MG63 (cell line): ENCODE results near the gene ULBP2. TPM values are rescaled to one million over a fixed set of nuclear protein-coding genes. Genes with fewer than 3 reads are reported as not detected.
"Not testable (repeated sequence)": the region's sequence is repeated elsewhere in the genome, so short reads cannot be mapped to it uniquely, and the experiment has no call there.

Experiments used
- DNase-seq: peaks from one replicate; pipeline ENCODE4 v3.0.0-alpha.2; 2020
- H3K27me3 ChIP-seq: fragments of 250-450 bp; sonication (Bioruptor Pico); 2 replicates; pipeline ENCODE4 v1.5.1; 2020; ENCODE audit warnings: mild to moderate bottlenecking, moderate library complexity
- H3K36me3 ChIP-seq: fragments of 250-450 bp; sonication (Bioruptor Pico); 2 replicates; pipeline ENCODE4 v1.5.1; 2020; ENCODE audit warnings: mild to moderate bottlenecking, moderate library complexity
- H3K4me3 ChIP-seq: fragments of 250-450 bp; sonication (Bioruptor Pico); 2 replicates; pipeline ENCODE4 v1.5.1; 2020; ENCODE audit warnings: mild to moderate bottlenecking, moderate library complexity
- H3K9me3 ChIP-seq: fragments of 250-450 bp; sonication (Bioruptor Pico); 2 replicates; pipeline ENCODE4 v1.5.1; 2020; ENCODE audit warnings: mild to moderate bottlenecking, moderate library complexity
- total RNA-seq: library from RNA; depleted of rRNA; stranded (reverse); fragments of >200 nt; shearing (Covaris generic); gene quantifications from 2 replicates; pipeline ENCODE4 v1.2.3, GENCODE V29; 2014; ENCODE audit warnings: low replicate concordance; rRNA removed

ULBP2 gene
- total RNA-seq, 1 experiment from 2014 or later: 7.4 TPM

GRCh38 chr6:149991472-149991795 lies 49.6 kb downstream of the ULBP2 start:
- peaks cover 60% of the 10 kb centered on the region for H3K27me3 ChIP-seq
- H3K36me3 ChIP-seq, H3K9me3 ChIP-seq, DNase-seq, H3K4me3 ChIP-seq: not testable (repeated sequence)

GRCh38 chr6:149991838-149992237 lies 50.0 kb downstream of the ULBP2 start:
- H3K27me3 ChIP-seq: peaks cover 57% of the 10 kb centered on the region
- no peaks in the 10 kb centered on the region for H3K36me3 ChIP-seq
- no peak for DNase-seq
- H3K9me3 ChIP-seq: peaks cover 9% of the 10 kb centered on the region; the same call in 1 of the 2 replicates
- no peak overlapping the region for H3K4me3 ChIP-seq

DNA sequence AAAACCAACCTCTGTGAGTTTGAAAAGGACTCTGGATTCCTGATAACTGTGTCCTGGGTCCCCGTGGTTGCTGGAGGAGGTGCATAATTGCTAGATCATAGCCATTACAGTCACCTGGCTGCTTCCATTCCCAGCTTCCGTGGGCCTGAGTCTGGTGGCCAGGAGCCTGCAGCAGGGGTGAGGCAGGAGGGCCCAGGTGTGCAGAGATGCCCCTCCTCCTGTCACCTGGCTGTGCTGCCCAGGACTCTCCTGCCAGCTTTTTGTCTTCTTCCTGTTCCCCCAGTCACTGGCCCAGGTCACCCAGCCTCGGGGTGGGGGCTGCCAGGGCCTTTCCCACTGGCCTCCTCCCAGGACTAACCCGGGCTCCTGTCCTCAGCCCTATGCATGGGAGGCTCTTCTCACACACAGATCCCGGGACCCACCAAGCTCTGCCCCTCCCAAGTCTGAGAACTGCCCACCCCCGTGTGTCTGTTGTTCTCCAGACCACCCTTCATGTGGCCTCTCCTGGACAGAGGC lies 53.5 kb downstream of the ULBP2 start:
- Histone ChIP-seq H3K36me3 (no peaks in the 10 kb centered on the region), H3K4me3 (no peak overlapping the region), H3K27me3 (peaks cover 25% of the 10 kb centered on the region), H3K9me3 (no peaks in the 10 kb centered on the region)
- no peak for DNase-seq

DNA sequence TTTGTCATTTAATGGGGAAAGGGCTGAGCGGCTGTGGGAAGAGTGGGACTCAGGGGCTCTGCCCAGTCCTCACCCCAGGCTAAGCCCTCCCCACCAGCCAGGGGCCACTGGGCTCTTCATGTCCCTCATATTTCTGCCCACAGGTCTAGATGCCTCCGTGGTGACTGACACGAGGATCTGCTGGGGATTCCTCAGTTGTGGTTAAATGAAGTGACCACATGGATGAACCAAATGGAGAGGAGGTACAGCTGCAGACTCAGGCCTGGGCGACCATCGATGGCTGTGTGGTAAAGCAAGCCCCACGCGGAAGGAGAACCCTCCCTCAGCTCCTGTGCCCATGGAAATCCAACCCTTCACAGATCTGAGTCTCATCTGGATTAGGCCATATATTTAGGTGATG lies 54.2 kb downstream of the ULBP2 start:
- Histone ChIP-seq H3K9me3 (no peaks in the 10 kb centered on the region), H3K36me3 (no peaks in the 10 kb centered on the region), H3K27me3 (peaks cover 18% of the 10 kb centered on the region), H3K4me3 (no peak overlapping the region)
- no peak for DNase-seq

Other genes with a start within 250 kb of the ULBP2 start
- 10.3 and 12.9 TPM in 2 replicates for gene LATS1, start 223.9 kb upstream of the ULBP2 start, total RNA-seq
- gene NUP43, start 195.5 kb upstream of the ULBP2 start, total RNA-seq: 24.5 and 53.9 TPM in 2 replicates
- 229 and 267 TPM in 2 replicates for gene PCMT1, start 192.3 kb upstream of the ULBP2 start, total RNA-seq
- 40.1 and 48.0 TPM in 2 replicates for gene LRP11, start 77.7 kb upstream of the ULBP2 start, total RNA-seq
- 2.8 and 5.7 TPM in 2 replicates for gene RAET1E, start 43.9 kb upstream of the ULBP2 start, total RNA-seq
- 3.2 TPM in 1 of 2 replicates, not detected in the other for gene RAET1G, start 18.9 kb upstream of the ULBP2 start, total RNA-seq
- gene ULBP1, start 21.9 kb downstream of the ULBP2 start, total RNA-seq: 1.5 and 2.5 TPM in 2 replicates
- gene RAET1L, start 83.5 kb downstream of the ULBP2 start, total RNA-seq: 1.4 TPM in 1 of 2 replicates, not detected in the other
- gene ULBP3, start 127.1 kb downstream of the ULBP2 start, total RNA-seq: 2.9 and 15.8 TPM in 2 replicates
- 3.3 and 3.6 TPM in 2 replicates for gene PPP1R14C, start 201.0 kb downstream of the ULBP2 start, total RNA-seq